GM06990 (cell line): ENCODE measurements around the gene NNMT.

Experiments
- DNase-seq: peaks from one replicate; pipeline ENCODE4 v3.0.0-alpha.2; 2011; ENCODE audit not compliant: insufficient read length; ENCODE audit errors: extremely low read depth
- H3K27me3 ChIP-seq: replicated peaks from 2 replicates; pipeline ENCODE4 v1.6.0; 2011; ENCODE audit warnings: low read length; ENCODE audit not compliant: control insufficient read depth, insufficient read depth
- H3K36me3 ChIP-seq: 2 replicates; pipeline ENCODE4 v1.5.1; 2011; ENCODE audit warnings: low read length; ENCODE audit not compliant: control insufficient read depth, insufficient read depth
- H3K4me3 ChIP-seq: replicated peaks from 2 replicates; pipeline ENCODE4 v1.5.1; 2011; ENCODE audit warnings: low read depth, mild to moderate bottlenecking, control low read depth, low read length
- TF ChIP-seq, protein P1 (sequence below): IDR thresholded peaks from 2 replicates; pipeline ENCODE4 v1.5.1; 2011; ENCODE audit warnings: low read length, control low read depth, mild to moderate bottlenecking, inconsistent platforms; ENCODE audit not compliant: insufficient read depth, poor library complexity, severe bottlenecking

Gene NNMT

GRCh38 chr11:114260077-114260476 lies 36.1 kb upstream of the NNMT start:
- Histone ChIP-seq H3K4me3 (no peak overlapping the region), H3K27me3 (no peaks in the 10 kb centered on the region; the same call in none of the 2 replicates), H3K36me3 (no peaks in the 10 kb centered on the region)
- DNase-seq: no peak
- TF ChIP-seq, protein P1, sequence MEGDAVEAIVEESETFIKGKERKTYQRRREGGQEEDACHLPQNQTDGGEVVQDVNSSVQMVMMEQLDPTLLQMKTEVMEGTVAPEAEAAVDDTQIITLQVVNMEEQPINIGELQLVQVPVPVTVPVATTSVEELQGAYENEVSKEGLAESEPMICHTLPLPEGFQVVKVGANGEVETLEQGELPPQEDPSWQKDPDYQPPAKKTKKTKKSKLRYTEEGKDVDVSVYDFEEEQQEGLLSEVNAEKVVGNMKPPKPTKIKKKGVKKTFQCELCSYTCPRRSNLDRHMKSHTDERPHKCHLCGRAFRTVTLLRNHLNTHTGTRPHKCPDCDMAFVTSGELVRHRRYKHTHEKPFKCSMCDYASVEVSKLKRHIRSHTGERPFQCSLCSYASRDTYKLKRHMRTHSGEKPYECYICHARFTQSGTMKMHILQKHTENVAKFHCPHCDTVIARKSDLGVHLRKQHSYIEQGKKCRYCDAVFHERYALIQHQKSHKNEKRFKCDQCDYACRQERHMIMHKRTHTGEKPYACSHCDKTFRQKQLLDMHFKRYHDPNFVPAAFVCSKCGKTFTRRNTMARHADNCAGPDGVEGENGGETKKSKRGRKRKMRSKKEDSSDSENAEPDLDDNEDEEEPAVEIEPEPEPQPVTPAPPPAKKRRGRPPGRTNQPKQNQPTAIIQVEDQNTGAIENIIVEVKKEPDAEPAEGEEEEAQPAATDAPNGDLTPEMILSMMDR: no peak

- DNase-seq: no peak
- H3K36me3 ChIP-seq: no peaks in the 10 kb centered on the region
- no peak overlapping the region for H3K4me3 ChIP-seq
- TF ChIP-seq, protein P1: no peak
- no peaks in the 10 kb centered on the region; the same call in none of the 2 replicates for H3K27me3 ChIP-seq
These were observed 35.7 kb upstream of the NNMT start for GRCh38 chr11:114260483-114260882.

DNA sequence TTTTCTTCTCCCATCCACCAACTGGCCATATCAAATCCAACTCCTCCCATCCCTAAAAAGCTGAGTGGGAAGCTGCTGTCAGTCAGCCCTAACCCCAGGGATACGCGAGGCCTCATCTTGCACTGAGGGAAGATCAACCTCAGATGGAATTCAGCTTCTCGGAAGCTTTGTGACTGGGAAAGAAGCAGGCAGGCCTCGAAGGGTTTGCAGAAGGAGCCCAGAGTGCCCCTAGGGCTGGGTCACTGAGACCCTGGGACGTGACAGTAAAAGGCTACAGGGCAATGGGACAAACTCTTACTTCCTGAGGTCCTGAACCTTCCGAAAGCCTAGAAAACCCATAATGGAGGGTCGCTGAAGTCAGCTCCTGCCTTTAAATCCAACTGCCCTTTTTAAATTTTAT lies 34.4 kb upstream of the NNMT start:
- no peak for DNase-seq
- TF ChIP-seq, protein P1: no peak
- Histone ChIP-seq H3K27me3 (no peaks in the 10 kb centered on the region; the same call in none of the 2 replicates), H3K4me3 (no peak overlapping the region), H3K36me3 (no peaks in the 10 kb centered on the region)

GRCh38 chr11:114262681-114263512 lies 33.3 kb upstream of the NNMT start:
- TF ChIP-seq, protein P1: peak; percentile 34
- Histone ChIP-seq H3K36me3 (no peaks in the 10 kb centered on the region), H3K4me3 (no peak overlapping the region), H3K27me3 (no peaks in the 10 kb centered on the region; the same call in none of the 2 replicates)
- no peak for DNase-seq

DNA sequence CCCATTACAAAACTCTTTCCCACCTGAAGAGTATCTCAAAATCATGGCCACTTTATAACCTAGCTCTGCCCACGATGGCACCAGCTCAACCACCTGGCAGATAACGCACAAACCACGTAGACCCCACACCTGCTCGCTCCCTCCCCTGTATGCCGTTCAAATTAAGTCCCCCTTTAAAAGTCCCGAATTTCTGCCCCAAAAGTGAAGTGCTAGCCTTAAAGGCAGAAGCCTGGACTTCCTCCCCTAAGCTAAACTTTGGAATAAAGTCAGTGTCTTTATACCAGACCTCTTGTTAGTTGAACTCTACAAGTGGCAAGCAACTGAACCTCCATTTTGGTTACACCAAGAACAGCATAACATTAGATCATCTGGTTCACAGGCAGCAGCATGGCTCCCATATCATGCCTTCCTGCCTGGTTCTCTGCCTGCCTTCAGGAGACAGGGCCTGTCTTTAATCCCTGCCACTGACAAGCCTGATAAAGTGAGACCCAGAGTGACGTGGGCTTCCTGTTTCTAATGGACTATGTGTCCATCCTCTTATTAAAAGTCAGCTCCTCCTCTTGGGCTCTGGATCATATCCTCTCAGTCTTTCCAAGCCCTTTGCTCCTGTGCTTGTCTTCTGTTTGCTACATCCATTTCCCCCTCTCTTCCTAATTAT lies 32.6 kb upstream of the NNMT start:
- Histone ChIP-seq H3K4me3 (no peak overlapping the region), H3K27me3 (no peaks in the 10 kb centered on the region; the same call in none of the 2 replicates), H3K36me3 (no peaks in the 10 kb centered on the region)
- TF ChIP-seq, protein P1: no peak
- no peak for DNase-seq
